ENCODE data around the gene RNF111. TPM values are rescaled to one million over a fixed set of nuclear protein-coding genes. Genes with fewer than 3 reads are reported as not detected.
"Not testable (repeated sequence)": the region's sequence is repeated elsewhere in the genome, so short reads cannot be mapped to it uniquely, and the experiment has no call there.

RNF111 gene
- total RNA-seq, 1 donor from 2014 or later: 39.8 TPM

- H3K36me3 ChIP-seq: no peaks in the 10 kb centered on the region
- no peaks in the 10 kb centered on the region for H3K27me3 ChIP-seq (ENCODE audit: low read depth)
- H3K4me3 ChIP-seq: no peak overlapping the region
- TF ChIP-seq, protein P1, sequence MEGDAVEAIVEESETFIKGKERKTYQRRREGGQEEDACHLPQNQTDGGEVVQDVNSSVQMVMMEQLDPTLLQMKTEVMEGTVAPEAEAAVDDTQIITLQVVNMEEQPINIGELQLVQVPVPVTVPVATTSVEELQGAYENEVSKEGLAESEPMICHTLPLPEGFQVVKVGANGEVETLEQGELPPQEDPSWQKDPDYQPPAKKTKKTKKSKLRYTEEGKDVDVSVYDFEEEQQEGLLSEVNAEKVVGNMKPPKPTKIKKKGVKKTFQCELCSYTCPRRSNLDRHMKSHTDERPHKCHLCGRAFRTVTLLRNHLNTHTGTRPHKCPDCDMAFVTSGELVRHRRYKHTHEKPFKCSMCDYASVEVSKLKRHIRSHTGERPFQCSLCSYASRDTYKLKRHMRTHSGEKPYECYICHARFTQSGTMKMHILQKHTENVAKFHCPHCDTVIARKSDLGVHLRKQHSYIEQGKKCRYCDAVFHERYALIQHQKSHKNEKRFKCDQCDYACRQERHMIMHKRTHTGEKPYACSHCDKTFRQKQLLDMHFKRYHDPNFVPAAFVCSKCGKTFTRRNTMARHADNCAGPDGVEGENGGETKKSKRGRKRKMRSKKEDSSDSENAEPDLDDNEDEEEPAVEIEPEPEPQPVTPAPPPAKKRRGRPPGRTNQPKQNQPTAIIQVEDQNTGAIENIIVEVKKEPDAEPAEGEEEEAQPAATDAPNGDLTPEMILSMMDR (IDR thresholded peaks at IDR 0.05): no peak
- intact Hi-C loops (cut with DNase I): no loop called here
- DNase-seq (no peak), ATAC-seq (no peak)
- no peaks in the 10 kb centered on the region for H3K9me3 ChIP-seq
- no peaks in the 10 kb centered on the region for H3K4me1 ChIP-seq
- H3K27ac ChIP-seq: no peak overlapping the region
Observed at GRCh38 chr15:59116771-59117170, 129.3 kb downstream of the RNF111 start.

DNA sequence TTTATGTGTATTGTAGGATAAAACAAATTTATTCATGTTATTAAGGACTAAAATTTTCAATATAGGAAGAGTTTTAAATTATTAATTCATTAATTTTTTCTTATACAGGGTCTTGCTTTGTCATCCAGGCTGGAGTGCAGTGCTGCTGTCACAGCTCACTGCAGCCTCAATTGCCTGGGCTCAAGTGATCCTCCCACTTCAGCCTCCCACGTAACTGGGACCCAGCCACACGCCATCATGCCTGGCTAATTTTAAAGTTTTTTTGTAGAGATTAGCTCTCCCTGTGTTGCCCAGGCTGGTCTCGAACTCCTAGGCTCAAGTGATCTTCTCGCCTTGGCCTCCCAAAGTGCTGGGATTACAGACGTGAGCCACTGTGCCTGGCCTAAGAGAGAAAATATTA is 132.2 kb downstream of the RNF111 start:
- TF ChIP-seq, protein P1 (IDR thresholded peaks at IDR 0.05): no peak
- no peaks in the 10 kb centered on the region for H3K9me3 ChIP-seq
- ATAC-seq: no peak
- intact Hi-C loops (cut with DNase I): no loop called here
- H3K4me3 ChIP-seq: no peak overlapping the region
- no peak overlapping the region for H3K27ac ChIP-seq
- H3K36me3 ChIP-seq: no peaks in the 10 kb centered on the region
- H3K27me3 ChIP-seq (ENCODE audit: low read depth): no peaks in the 10 kb centered on the region
- no peaks in the 10 kb centered on the region for H3K4me1 ChIP-seq
- no peak for DNase-seq

GRCh38 chr15:59120937-59121336 is 133.5 kb downstream of the RNF111 start:
- DNase-seq: no peak
- H3K27ac ChIP-seq: no peak overlapping the region
- no peak overlapping the region for H3K4me3 ChIP-seq
- no peak for ATAC-seq
- H3K4me1 ChIP-seq: no peaks in the 10 kb centered on the region
- no peaks in the 10 kb centered on the region for H3K9me3 ChIP-seq
- H3K36me3 ChIP-seq: no peaks in the 10 kb centered on the region
- intact Hi-C loops (cut with DNase I): no loop called here
- no peaks in the 10 kb centered on the region for H3K27me3 ChIP-seq (ENCODE audit: low read depth)
- TF ChIP-seq, protein P1 (IDR thresholded peaks at IDR 0.05): no peak

DNA sequence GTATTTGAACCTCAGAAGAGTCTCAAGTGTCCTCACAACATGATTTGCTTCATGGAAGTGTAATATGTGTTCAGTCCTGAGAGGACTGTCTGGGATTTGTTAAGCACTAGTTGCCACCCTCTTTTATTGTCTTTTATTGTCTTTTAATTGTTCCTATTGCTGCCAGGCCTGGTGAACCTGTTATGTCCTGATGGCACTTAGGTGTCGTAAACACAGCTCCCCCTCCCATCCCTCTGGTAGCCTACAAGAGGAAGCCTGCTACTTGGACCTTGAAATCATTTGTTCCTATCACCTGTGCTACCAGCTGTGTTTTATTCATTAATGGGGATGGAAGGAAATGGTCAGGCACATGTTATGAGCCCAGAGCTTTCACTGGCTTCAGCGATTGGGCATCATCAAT is 136.8 kb downstream of the RNF111 start:
- Histone ChIP-seq H3K4me3 (no peak overlapping the region), H3K36me3 (no peaks in the 10 kb centered on the region), H3K27ac (no peak overlapping the region), H3K4me1 (no peaks in the 10 kb centered on the region), H3K27me3 (ENCODE audit: low read depth) (no peaks in the 10 kb centered on the region), H3K9me3 (no peaks in the 10 kb centered on the region)
- DNase-seq (no peak), ATAC-seq (no peak)
- intact Hi-C loops (cut with DNase I): no loop called here
- TF ChIP-seq, protein P1 (IDR thresholded peaks at IDR 0.05): no peak

DNA sequence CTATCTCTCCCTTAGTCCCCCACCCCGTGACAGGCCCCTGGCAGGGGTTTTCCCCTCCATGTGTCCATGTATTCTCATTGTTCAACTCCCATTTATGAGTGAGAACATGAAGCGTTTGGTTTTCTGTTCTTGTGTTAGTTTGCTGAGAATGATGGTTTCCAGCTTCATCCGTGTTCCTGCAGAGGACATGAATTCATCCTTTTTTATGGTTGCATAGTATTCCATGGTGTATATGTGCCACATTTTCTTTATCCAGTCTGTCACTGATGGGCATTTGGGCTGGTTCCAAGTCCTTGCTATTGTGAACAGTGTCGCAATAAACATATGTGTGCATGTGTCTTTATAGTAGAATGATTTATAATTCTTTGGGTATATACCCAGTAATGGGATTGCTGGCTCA is 138.2 kb downstream of the RNF111 start:
- H3K27me3 ChIP-seq (ENCODE audit: low read depth); H3K36me3 ChIP-seq; H3K9me3 ChIP-seq; DNase-seq; H3K4me1 ChIP-seq; H3K27ac ChIP-seq; H3K4me3 ChIP-seq; intact Hi-C loops (cut with DNase I); ATAC-seq: not testable (repeated sequence)

GRCh38 chr15:59127255-59127654 is 139.8 kb downstream of the RNF111 start:
- H3K4me1 ChIP-seq; H3K4me3 ChIP-seq; ATAC-seq; H3K36me3 ChIP-seq; intact Hi-C loops (cut with DNase I); H3K9me3 ChIP-seq; H3K27ac ChIP-seq; DNase-seq; H3K27me3 ChIP-seq (ENCODE audit: low read depth): not testable (repeated sequence)

- H3K4me1 ChIP-seq: no peaks in the 10 kb centered on the region
- DNase-seq: no peak
- intact Hi-C loops (cut with DNase I): no loop called here
- no peak overlapping the region for H3K4me3 ChIP-seq
- peaks cover 21% of the 10 kb centered on the region for H3K36me3 ChIP-seq
- no peak for ATAC-seq
- no peak overlapping the region for H3K27ac ChIP-seq
- TF ChIP-seq, protein P1 (IDR thresholded peaks at IDR 0.05): no peak
- no peaks in the 10 kb centered on the region for H3K27me3 ChIP-seq (ENCODE audit: low read depth)
- no peaks in the 10 kb centered on the region for H3K9me3 ChIP-seq
Observed at GRCh38 chr15:59131456-59131855, 144.0 kb downstream of the RNF111 start.
